ENCODE data around the gene MROH2B.

DNA sequence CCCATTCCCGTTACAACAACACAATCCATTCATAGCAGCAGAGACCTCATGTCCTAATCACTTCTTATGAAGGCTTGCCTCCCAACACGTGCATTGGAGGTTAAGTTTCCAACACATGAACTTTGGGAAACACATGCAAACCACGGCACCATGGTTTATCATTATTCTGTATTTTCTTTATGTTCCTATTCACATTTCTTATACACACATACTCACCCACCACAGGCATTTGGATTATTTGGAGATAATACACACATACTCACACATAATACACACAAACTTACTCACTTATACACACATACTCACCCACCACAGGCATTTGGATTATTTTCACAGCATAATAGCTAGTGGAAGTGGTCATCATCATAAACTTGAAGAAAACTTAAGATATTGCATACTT is 86.3 kb downstream of the MROH2B start:
- TF ChIP-seq, protein P1, sequence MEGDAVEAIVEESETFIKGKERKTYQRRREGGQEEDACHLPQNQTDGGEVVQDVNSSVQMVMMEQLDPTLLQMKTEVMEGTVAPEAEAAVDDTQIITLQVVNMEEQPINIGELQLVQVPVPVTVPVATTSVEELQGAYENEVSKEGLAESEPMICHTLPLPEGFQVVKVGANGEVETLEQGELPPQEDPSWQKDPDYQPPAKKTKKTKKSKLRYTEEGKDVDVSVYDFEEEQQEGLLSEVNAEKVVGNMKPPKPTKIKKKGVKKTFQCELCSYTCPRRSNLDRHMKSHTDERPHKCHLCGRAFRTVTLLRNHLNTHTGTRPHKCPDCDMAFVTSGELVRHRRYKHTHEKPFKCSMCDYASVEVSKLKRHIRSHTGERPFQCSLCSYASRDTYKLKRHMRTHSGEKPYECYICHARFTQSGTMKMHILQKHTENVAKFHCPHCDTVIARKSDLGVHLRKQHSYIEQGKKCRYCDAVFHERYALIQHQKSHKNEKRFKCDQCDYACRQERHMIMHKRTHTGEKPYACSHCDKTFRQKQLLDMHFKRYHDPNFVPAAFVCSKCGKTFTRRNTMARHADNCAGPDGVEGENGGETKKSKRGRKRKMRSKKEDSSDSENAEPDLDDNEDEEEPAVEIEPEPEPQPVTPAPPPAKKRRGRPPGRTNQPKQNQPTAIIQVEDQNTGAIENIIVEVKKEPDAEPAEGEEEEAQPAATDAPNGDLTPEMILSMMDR (IDR thresholded peaks at IDR 0.05; ENCODE audit: borderline replicate concordance, extremely low read depth, low read length, poor library complexity, severe bottlenecking) = no peak
- TF ChIP-seq EZH2 (IDR thresholded peaks at IDR 0.05; ENCODE audit: borderline replicate concordance, low read depth, low read length, severe bottlenecking) = no peak
